NCI-H2029 treated with DMSO at 0.1 percent for 48 hours (cell line): Measurements from ENCODE around the gene MSTO1.
"Not testable (repeated sequence)": the region's sequence is repeated elsewhere in the genome, so short reads cannot be mapped to it uniquely, and the experiment has no call there.

Experiments
- DNase-seq: peaks from one replicate; lab custom pipeline; 2025; lab: John Stamatoyannopoulos, UW

Gene MSTO1

GRCh38 chr1:155613226-155613625 lies 3.2 kb downstream of the MSTO1 start:
- DNase-seq, result not testable (repeated sequence)

DNA sequence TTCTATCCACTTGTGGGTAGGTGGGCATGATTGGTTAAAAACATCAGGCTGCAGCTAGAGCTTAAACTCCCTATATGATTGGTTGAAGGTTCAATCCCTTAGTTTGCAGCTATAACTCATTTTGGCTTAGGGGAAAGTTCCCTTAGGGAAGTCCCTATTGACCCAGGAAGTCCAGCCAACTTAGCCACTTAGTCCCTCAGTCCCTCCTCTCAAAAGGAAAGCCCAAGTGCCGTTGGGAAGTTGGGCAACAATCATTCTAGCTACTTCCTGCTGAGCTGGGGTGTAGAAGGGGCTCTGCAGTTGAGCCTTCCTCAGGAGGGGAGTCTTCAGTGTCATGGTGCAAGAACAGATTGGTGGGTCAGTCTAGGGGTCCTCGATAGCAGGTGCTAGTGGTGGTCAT lies 12.2 kb downstream of the MSTO1 start:
- no peak for DNase-seq

- DNase-seq, result no peak
Measured at GRCh38 chr1:155623357-155623756, 13.3 kb downstream of the MSTO1 start.

DNA sequence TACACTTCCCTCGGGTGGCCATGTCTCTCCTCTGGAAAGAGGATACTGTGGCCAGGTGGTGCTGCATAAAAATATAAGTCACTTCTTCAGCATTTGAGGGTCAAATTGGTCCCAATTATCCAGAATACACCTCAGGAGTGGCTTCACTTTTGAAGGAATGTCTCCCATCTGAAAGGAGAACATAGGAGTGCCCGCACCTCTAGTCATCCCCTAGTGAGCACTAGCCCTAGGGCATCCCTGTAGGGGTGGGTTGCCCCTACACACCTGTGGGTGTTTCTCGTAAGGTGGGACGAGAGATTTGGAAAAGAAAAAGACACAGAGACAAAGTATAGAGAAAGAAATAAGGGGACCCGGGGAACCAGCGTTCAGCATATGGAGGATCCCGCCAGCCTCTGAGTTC lies 16.4 kb downstream of the MSTO1 start:
- not testable (repeated sequence) for DNase-seq

DNA sequence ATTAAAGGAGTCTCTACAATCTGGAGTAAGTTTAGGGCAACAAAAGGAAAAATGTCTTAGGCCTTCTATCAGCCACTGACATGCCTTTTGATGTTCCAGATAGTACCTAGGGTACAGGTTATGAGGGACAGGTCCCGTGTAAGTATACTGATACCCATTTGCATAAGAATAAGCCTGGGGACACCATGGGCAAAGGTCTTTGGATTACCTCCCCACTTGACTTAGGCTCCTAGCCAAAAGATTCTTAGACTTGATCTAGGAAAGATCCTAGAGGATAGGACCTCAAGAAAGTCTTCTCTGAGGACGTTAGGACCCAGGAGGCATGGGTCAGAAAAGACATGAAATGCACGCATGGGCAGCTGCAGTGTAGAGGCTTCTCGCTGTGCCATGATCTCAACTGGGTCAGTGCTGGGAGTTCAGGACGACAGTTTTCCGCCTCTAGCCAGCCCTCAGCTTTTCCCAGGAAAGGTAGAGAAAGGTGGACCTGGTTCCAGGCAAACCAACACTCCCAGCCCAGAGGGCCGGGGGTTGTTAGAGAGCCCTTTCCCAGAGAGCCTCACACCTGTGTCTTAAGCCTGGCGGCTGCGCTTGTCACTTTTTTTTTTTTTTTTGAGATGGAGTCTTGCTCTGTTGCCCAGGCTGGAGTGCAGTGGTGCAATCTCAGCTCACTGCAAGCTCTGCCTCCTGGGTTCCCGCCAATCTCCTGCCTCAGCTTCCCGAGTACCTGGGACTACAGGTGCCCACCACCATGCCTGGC lies 26.6 kb downstream of the MSTO1 start:
- DNase-seq, result no peak

GRCh38 chr1:155640367-155640766 lies 30.3 kb downstream of the MSTO1 start:
- DNase-seq, result no peak

DNA sequence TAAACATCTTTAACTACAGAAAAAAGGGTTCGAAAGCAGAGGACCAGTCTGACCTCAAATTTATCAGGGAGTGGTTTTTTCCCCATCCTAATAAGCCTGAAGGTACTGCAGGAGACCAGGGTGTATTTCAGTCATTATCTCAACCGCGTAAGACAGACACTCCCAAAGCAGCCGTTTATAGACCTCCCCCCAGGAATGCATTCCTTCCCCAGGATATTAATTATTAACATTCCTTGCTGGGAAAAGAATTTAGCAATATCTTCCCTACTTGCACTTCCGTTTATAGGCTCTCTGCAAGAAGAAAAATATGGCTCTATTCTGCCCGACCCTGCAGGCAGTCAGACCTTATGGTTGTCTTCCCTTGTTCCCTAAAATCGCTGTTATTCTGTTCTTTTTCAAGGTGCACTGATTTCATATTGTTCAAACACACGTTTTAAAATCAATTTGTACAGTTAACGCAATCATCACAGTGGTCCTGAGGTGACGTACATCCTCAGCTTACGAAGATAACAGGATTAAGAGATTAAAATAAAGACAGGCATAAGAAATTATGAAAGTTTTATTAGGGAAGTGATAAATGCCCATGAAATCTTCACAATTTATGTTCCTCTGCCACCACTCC lies 32.7 kb downstream of the MSTO1 start:
- not testable (repeated sequence) for DNase-seq

- DNase-seq, result no peak
Measured at GRCh38 chr1:155643230-155643629, 33.2 kb downstream of the MSTO1 start.

- DNase-seq, result no peak
Measured at GRCh38 chr1:155645034-155645598, 35.1 kb downstream of the MSTO1 start.

- no peak for DNase-seq
Measured at GRCh38 chr1:155645648-155646047, 35.6 kb downstream of the MSTO1 start.

DNA sequence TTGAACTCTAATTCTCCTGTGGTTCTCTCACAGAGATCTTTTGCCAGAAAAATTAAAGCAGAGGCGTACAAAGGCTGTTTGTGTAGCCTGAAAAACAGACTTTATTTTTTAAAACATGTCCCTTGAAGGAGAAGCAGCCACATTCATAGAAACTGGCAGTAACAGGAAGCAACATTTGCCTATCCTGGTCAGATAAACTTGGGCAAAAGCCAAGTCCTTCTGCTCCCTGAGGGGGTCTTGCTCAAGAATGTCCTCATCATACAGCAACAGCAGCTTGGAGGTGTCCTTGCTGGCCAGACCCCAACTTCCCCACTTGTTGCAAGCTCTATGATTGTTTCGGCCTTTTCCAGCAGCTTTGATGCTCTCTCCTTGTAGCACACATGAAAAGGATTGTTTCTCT lies 36.3 kb downstream of the MSTO1 start:
- no peak for DNase-seq

GRCh38 chr1:155648207-155649147 lies 38.5 kb downstream of the MSTO1 start:
- DNase-seq, result no peak

DNA sequence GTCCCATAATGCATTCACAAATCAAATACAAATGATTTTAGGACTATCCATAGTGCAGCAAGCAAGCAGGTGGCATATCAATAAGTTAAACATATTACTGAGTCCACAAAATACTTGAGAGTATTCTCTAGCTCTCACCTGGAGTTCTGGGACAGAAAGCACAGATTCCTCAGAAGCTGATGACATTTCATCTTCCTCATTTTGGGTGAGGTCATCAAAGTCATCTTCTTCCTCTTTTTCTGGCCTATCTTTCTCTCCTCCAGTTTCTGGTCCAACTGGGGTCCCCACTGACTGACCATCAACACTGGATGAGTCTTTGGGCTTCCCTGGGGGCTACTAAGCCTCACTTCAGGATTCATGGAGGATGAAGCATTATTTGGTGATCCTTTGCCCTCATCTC lies 39.7 kb downstream of the MSTO1 start:
- no peak for DNase-seq

DNA sequence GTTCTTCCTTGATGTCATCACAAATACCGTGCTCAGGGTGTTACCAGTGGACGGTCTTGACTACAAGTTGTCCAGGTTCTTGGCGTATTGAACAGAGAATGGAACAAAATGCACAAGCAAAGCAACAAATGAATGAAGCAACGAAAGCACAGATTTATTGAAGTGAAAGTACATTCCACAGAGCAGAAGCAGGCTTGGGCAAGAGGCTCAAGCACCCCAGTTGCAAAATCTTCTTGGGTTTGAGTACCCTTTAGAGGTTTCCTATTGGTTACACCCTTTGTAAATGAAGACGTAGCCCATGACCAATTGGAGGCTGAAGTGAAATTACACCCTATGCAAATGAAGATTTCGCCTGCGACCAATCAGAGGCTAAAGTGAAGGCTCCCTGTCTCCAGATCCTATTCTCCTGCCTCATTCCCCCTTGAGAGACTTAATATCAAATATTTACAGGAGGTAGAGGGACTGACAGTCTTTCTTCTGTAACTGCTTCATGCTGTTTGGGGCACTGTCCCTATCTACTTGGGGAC lies 40.3 kb downstream of the MSTO1 start:
- DNase-seq, result no peak

- DNase-seq, result no peak
Measured at GRCh38 chr1:155651861-155652661, 42.0 kb downstream of the MSTO1 start.

DNA sequence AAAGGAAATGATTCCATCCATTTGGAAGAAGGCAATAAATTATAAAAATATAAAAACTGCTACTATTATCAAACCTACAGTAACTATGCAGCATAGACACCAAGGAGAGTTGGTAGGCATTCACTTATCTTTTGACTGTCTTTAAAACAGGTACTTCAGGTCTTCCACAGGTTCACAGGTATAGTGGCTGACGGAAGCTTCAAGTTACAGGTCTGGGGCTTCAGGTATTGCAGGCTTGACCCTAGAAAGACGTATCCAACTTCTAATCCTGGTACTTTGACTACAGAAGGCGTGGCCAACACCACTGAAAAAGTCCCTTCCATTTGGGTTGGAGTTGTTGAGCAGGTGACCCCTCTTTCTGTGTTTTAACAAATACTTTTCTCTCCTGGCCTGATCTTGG lies 42.9 kb downstream of the MSTO1 start:
- DNase-seq, result no peak

DNA sequence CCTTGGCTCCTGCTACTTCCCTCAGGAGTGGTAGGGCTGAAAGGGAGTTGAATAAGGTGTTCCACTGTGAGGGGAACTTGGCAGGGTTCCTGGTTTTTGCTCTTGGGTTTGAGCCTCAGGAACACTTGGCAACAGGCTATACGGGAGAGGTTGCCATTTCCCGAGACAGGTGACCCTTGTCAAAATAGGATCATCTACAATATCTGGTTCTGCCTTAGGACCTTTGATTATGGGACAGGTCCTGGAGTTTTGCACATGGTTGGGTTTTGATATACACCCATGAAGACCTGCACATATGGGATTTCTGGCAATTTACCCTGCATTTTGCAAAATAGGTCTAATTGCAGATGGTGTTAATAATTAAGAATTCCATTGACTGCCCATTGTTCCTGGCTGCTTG lies 47.4 kb downstream of the MSTO1 start:
- DNase-seq, result peak; percentile 80

- DNase-seq, result not testable (repeated sequence)
Measured at GRCh38 chr1:155661239-155661638, 51.2 kb downstream of the MSTO1 start.
